ENCODE results near the gene TRNAU1AP. TPM values are rescaled to one million over a fixed set of nuclear protein-coding genes. Genes with fewer than 3 reads are reported as not detected.

Gene TRNAU1AP
- total RNA-seq, 1 donor from 2014 or later = 21.5 TPM

- no peak for TF ChIP-seq CTCF (IDR thresholded peaks at IDR 0.05)
- H3K36me3 Mint-ChIP-seq (ENCODE audit: low read depth) = peaks cover 21% of the 10 kb centered on the region
- no peak overlapping the region for H3K4me3 Mint-ChIP-seq (ENCODE audit: unreplicated experiment)
These were observed 8.0 kb downstream of the TRNAU1AP start for GRCh38 chr1:28560886-28561285.

GRCh38 chr1:28564310-28564709 is 11.4 kb downstream of the TRNAU1AP start:
- no peaks in the 10 kb centered on the region for H3K27me3 Mint-ChIP-seq (ENCODE audit: low read depth)

More at GRCh38 chr1:28560886-28561285, 8.0 kb downstream of the TRNAU1AP start:
- Mint-ChIP-seq H3K4me1 (ENCODE audit: low read depth) (no peaks in the 10 kb centered on the region), H3K9me3 (ENCODE audit: low read depth) (no peaks in the 10 kb centered on the region), H3K27me3 (ENCODE audit: low read depth) (no peaks in the 10 kb centered on the region), H3K27ac (ENCODE audit: unreplicated experiment) (no peak overlapping the region)
- no peak for DNase-seq (ENCODE audit: low spot score)

GRCh38 chr1:28565040-28565439 is 12.2 kb downstream of the TRNAU1AP start:
- Mint-ChIP-seq H3K36me3 (ENCODE audit: low read depth) (peaks cover 25% of the 10 kb centered on the region), H3K4me3 (ENCODE audit: unreplicated experiment) (no peak overlapping the region), H3K9me3 (ENCODE audit: low read depth) (no peaks in the 10 kb centered on the region), H3K4me1 (ENCODE audit: low read depth) (no peaks in the 10 kb centered on the region), H3K27ac (ENCODE audit: unreplicated experiment) (no peak overlapping the region), H3K27me3 (ENCODE audit: low read depth) (no peaks in the 10 kb centered on the region)
- no peak for TF ChIP-seq CTCF (IDR thresholded peaks at IDR 0.05)
- no peak for DNase-seq (ENCODE audit: low spot score)

More at GRCh38 chr1:28564310-28564709, 11.4 kb downstream of the TRNAU1AP start:
- peaks cover 28% of the 10 kb centered on the region for H3K36me3 Mint-ChIP-seq (ENCODE audit: low read depth)
- no peak for TF ChIP-seq CTCF (IDR thresholded peaks at IDR 0.05)
- no peak for DNase-seq (ENCODE audit: low spot score)
- H3K4me1 Mint-ChIP-seq (ENCODE audit: low read depth) = no peaks in the 10 kb centered on the region
- H3K9me3 Mint-ChIP-seq (ENCODE audit: low read depth) = no peaks in the 10 kb centered on the region
- no peak overlapping the region for H3K4me3 Mint-ChIP-seq (ENCODE audit: unreplicated experiment)
- H3K27ac Mint-ChIP-seq (ENCODE audit: unreplicated experiment) = no peak overlapping the region

GRCh38 chr1:28565726-28566125 is 12.8 kb downstream of the TRNAU1AP start:
- Mint-ChIP-seq H3K4me3 (ENCODE audit: unreplicated experiment) (no peak overlapping the region), H3K9me3 (ENCODE audit: low read depth) (no peaks in the 10 kb centered on the region), H3K27me3 (ENCODE audit: low read depth) (no peaks in the 10 kb centered on the region), H3K36me3 (ENCODE audit: low read depth) (peaks cover 23% of the 10 kb centered on the region), H3K4me1 (ENCODE audit: low read depth) (no peaks in the 10 kb centered on the region), H3K27ac (ENCODE audit: unreplicated experiment) (no peak overlapping the region)
- no peak for DNase-seq (ENCODE audit: low spot score)
- TF ChIP-seq CTCF (IDR thresholded peaks at IDR 0.05) = no peak

- Mint-ChIP-seq H3K36me3 (ENCODE audit: low read depth) (peaks cover 20% of the 10 kb centered on the region), H3K27me3 (ENCODE audit: low read depth) (no peaks in the 10 kb centered on the region), H3K9me3 (ENCODE audit: low read depth) (no peaks in the 10 kb centered on the region), H3K27ac (ENCODE audit: unreplicated experiment) (no peak overlapping the region), H3K4me1 (ENCODE audit: low read depth) (no peaks in the 10 kb centered on the region), H3K4me3 (ENCODE audit: unreplicated experiment) (no peak overlapping the region)
- no peak for DNase-seq (ENCODE audit: low spot score)
- TF ChIP-seq CTCF (IDR thresholded peaks at IDR 0.05) = no peak
These were observed 14.0 kb downstream of the TRNAU1AP start for GRCh38 chr1:28566931-28567330.

All from chondrocyte (in vitro differentiated cells).